ENCODE results near the gene L2HGDH. TPM values are rescaled to one million over a fixed set of nuclear protein-coding genes. Genes with fewer than 3 reads are reported as not detected.

The L2HGDH gene
- total and polyA plus RNA-seq, 10 of the 15 experiments (the other 5 are each of a cell fraction or from before 2014, with no cell fraction given) = 2.6 to 18.3 (median 13.5) TPM

- no peak for TF ChIP-seq ATF3 (IDR thresholded peaks at IDR 0.05; ENCODE audit: borderline replicate concordance, extremely low read depth, low read depth, low read length)
- no peak for TF ChIP-seq BCL3 (IDR thresholded peaks at IDR 0.05; ENCODE audit: borderline replicate concordance, insufficient read depth, low read depth, low read length, poor library complexity, severe bottlenecking)
Measured at GRCh38 chr14:50242566-50243310, 69.3 kb downstream of the L2HGDH start (continued).

- intact Hi-C loops (cut with micrococcal nuclease; ENCODE audit: unreplicated experiment) = no loop called here
- H3K4me3 ChIP-seq = no peak overlapping the region
- ATAC-seq (no peak), DNase-seq (ENCODE audit: low read depth, low spot score) (no peak), FAIRE-seq (no peak)
- no peaks in the 10 kb centered on the region for H3K27me3 ChIP-seq (replicated peaks in 1 of 2; ENCODE audit: control insufficient read depth in 2 of 2, insufficient read depth in 2 of 2, low read length in 1 of 2)
- peaks cover 7% of the 10 kb centered on the region; the same call in 1 of the 2 replicates for H3K4me1 ChIP-seq (ENCODE audit: control insufficient read depth, insufficient read depth, low read length)
- no TSS peak for BruUV-seq (replicated peaks)
- H3K9me3 ChIP-seq (replicated peaks; ENCODE audit: control insufficient read depth, insufficient read depth, low read length) = no peaks in the 10 kb centered on the region
- no peak for TF ChIP-seq DPF2 (IDR thresholded peaks at IDR 0.05)
- no peak for TF ChIP-seq MLLT1 (IDR thresholded peaks at IDR 0.05)
- ChIA-PET RAD21 (ENCODE audit: unreplicated experiment) (no interaction called here), POLR2A (no interaction called here), SMC1A (ENCODE audit: uncharacterized antibody, unreplicated experiment) (interaction anchor here (0.6 kb wide), 1 partner anchor 604 kb away, joined by 3 read pairs; no protein-coding TSS in a partner anchor), CTCF (no interaction called here)
- H3K36me3 ChIP-seq (ENCODE audit: control insufficient read depth in 2 of 2, insufficient read depth in 2 of 2, low read length in 1 of 2) = no peaks in the 10 kb centered on the region
- in situ Hi-C loops (cut with MboI) = no loop called here
- H3K9ac ChIP-seq (ENCODE audit: control insufficient read depth, insufficient read depth, low read length) = no peak overlapping the region
- no peak overlapping the region for H3K27ac ChIP-seq (ENCODE audit: control insufficient read depth, insufficient read depth)
- H3K79me2 ChIP-seq (ENCODE audit: control insufficient read depth, insufficient read depth, low read length) = no peaks in the 10 kb centered on the region
- 96% methylated on average over 1 of the region's 1 CpG for WGBS (ENCODE audit: insufficient coverage, insufficient replicate concordance, low lambda C conversion rate, missing lambda C conversion rate)
- H3K4me2 ChIP-seq (ENCODE audit: control insufficient read depth, insufficient read depth) = no peak overlapping the region
- no peaks in the 10 kb centered on the region for H4K20me1 ChIP-seq (ENCODE audit: control insufficient read depth, insufficient read depth)
- H2AFZ ChIP-seq (ENCODE audit: control insufficient read depth, low read depth, low read length) = no peak overlapping the region
Measured at GRCh38 chr14:50242096-50242495, 69.9 kb downstream of the L2HGDH start.
